ENCODE data around the gene ABCB9.

ABCB9 gene

GRCh38 chr12:122951406-122951805 is 14.9 kb downstream of the ABCB9 start:
- Histone ChIP-seq H3K27ac (ENCODE audit: low read depth, low read length) (no peak overlapping the region), H3K79me2 (ENCODE audit: control insufficient read depth, low read length) (no peaks in the 10 kb centered on the region), H4K20me1 (ENCODE audit: control insufficient read depth, insufficient read depth, low read depth, low read length) (no peaks in the 10 kb centered on the region), H3K36me3 (ENCODE audit: control insufficient read depth, low read length) (no peaks in the 10 kb centered on the region), H3K4me3 (ENCODE audit: low read length) (no peak overlapping the region), H3F3A (ENCODE audit: control insufficient read depth, insufficient read depth) (no peaks in the 10 kb centered on the region), H3K4me2 (ENCODE audit: low read length) (no peak overlapping the region), H3K9me3 (ENCODE audit: control insufficient read depth, insufficient read depth, low read length) (no peaks in the 10 kb centered on the region), H3K9me2 (replicated peaks; ENCODE audit: control insufficient read depth, low read length) (no peaks in the 10 kb centered on the region), H3K4me1 (ENCODE audit: control insufficient read depth, low read length) (peaks cover 7% of the 10 kb centered on the region), H3K27me3 (ENCODE audit: control insufficient read depth, low read length) (no peaks in the 10 kb centered on the region)
- no peak for TF ChIP-seq CTCF (IDR thresholded peaks at IDR 0.05; ENCODE audit: low read depth, low read length, poor library complexity, severe bottlenecking)
- TF ChIP-seq EZH2phosphoT487 (IDR thresholded peaks at IDR 0.05; ENCODE audit: borderline replicate concordance, low read length), result no peak

GRCh38 chr12:122949816-122950675 is 16.2 kb downstream of the ABCB9 start:
- Histone ChIP-seq H3K4me1 (ENCODE audit: control insufficient read depth, low read length) (peaks cover 7% of the 10 kb centered on the region), H3K9me2 (replicated peaks; ENCODE audit: control insufficient read depth, low read length) (no peaks in the 10 kb centered on the region), H3F3A (ENCODE audit: control insufficient read depth, insufficient read depth) (no peaks in the 10 kb centered on the region), H3K36me3 (ENCODE audit: control insufficient read depth, low read length) (no peaks in the 10 kb centered on the region), H3K27me3 (ENCODE audit: control insufficient read depth, low read length) (no peaks in the 10 kb centered on the region), H3K4me3 (ENCODE audit: low read length) (no peak overlapping the region), H3K4me2 (ENCODE audit: low read length) (no peak overlapping the region), H3K79me2 (ENCODE audit: control insufficient read depth, low read length) (no peaks in the 10 kb centered on the region), H3K27ac (ENCODE audit: low read depth, low read length) (no peak overlapping the region), H3K9me3 (ENCODE audit: control insufficient read depth, insufficient read depth, low read length) (no peaks in the 10 kb centered on the region), H4K20me1 (ENCODE audit: control insufficient read depth, insufficient read depth, low read depth, low read length) (no peaks in the 10 kb centered on the region)
- TF ChIP-seq EZH2phosphoT487 (IDR thresholded peaks at IDR 0.05; ENCODE audit: borderline replicate concordance, low read length), result no peak
- no peak for TF ChIP-seq CTCF (IDR thresholded peaks at IDR 0.05; ENCODE audit: low read depth, low read length, poor library complexity, severe bottlenecking)

GRCh38 chr12:122949405-122949804 is 16.9 kb downstream of the ABCB9 start:
- Histone ChIP-seq H3K9me3 (ENCODE audit: control insufficient read depth, insufficient read depth, low read length) (no peaks in the 10 kb centered on the region), H3K9me2 (replicated peaks; ENCODE audit: control insufficient read depth, low read length) (no peaks in the 10 kb centered on the region), H3K4me1 (ENCODE audit: control insufficient read depth, low read length) (peaks cover 7% of the 10 kb centered on the region), H3K79me2 (ENCODE audit: control insufficient read depth, low read length) (no peaks in the 10 kb centered on the region), H4K20me1 (ENCODE audit: control insufficient read depth, insufficient read depth, low read depth, low read length) (no peaks in the 10 kb centered on the region), H3K27me3 (ENCODE audit: control insufficient read depth, low read length) (no peaks in the 10 kb centered on the region), H3K27ac (ENCODE audit: low read depth, low read length) (no peak overlapping the region), H3K4me3 (ENCODE audit: low read length) (no peak overlapping the region), H3K36me3 (ENCODE audit: control insufficient read depth, low read length) (no peaks in the 10 kb centered on the region), H3K4me2 (ENCODE audit: low read length) (no peak overlapping the region), H3F3A (ENCODE audit: control insufficient read depth, insufficient read depth) (no peaks in the 10 kb centered on the region)
- TF ChIP-seq EZH2phosphoT487 (IDR thresholded peaks at IDR 0.05; ENCODE audit: borderline replicate concordance, low read length) (no peak), CTCF (IDR thresholded peaks at IDR 0.05; ENCODE audit: low read depth, low read length, poor library complexity, severe bottlenecking) (no peak)

Measured in DOHH2 (cell line).